Measurements from ENCODE around the gene PPFIA1.

GRCh38 chr11:70397336-70397982 lies 127.0 kb downstream of the PPFIA1 start:
- TF ChIP-seq EP300 (IDR thresholded peaks at IDR 0.05) (no peak), CTCF (IDR thresholded peaks at IDR 0.05) (no peak), POLR2AphosphoS5 (IDR thresholded peaks at IDR 0.05) (no peak), POLR2A (IDR thresholded peaks at IDR 0.05) (no peak)

Data from sigmoid colon (tissue), 4 donors.